GM18951 (cell line): ENCODE results near the gene ZNF333.
"Not testable (repeated sequence)": the region's sequence is repeated elsewhere in the genome, so short reads cannot be mapped to it uniquely, and the experiment has no call there.

Source experiments
- POLR2A ChIP-seq: IDR thresholded peaks from 4 replicates; pipeline ENCODE4 v1.6.1; 2011; ENCODE audit warnings: mild to moderate bottlenecking; ENCODE audit not compliant: insufficient read length, insufficient read depth; ENCODE audit errors: extremely low read depth
- in situ Hi-C: fragments of 300-500 bp; cut with MboI; formaldehyde crosslinking; loops from one replicate; pipeline ENCODE4 v1.12.0; 2022; ENCODE audit warnings: low sequenced_read_pairs, mixed read lengths, inconsistent platforms; ENCODE audit not compliant: unreplicated experiment

The ZNF333 gene

GRCh38 chr19:14764401-14764800 lies 74.6 kb downstream of the ZNF333 start:
- in situ Hi-C loops: no loop called here
- TF ChIP-seq POLR2A: no peak

GRCh38 chr19:14765403-14765802 lies 75.6 kb downstream of the ZNF333 start:
- in situ Hi-C loops: loop anchor here (5.0 kb wide), 1 partner anchor 368 kb away; no protein-coding TSS in a partner anchor

GRCh38 chr19:14765841-14766240 lies 76.0 kb downstream of the ZNF333 start:
- in situ Hi-C loops: loop anchor here (5.0 kb wide), 1 partner anchor 369 kb away; no protein-coding TSS in a partner anchor

GRCh38 chr19:14767466-14767971 lies 77.7 kb downstream of the ZNF333 start:
- in situ Hi-C loops: loop anchor here (5.0 kb wide), 1 partner anchor 370 kb away; no protein-coding TSS in a partner anchor

GRCh38 chr19:14768001-14768400 lies 78.2 kb downstream of the ZNF333 start:
- in situ Hi-C loops: loop anchor here (5.0 kb wide), 1 partner anchor 371 kb away; no protein-coding TSS in a partner anchor
- TF ChIP-seq POLR2A: no peak

More at GRCh38 chr19:14767466-14767971, 77.7 kb downstream of the ZNF333 start:
- no peak for TF ChIP-seq POLR2A

- in situ Hi-C loops: loop anchor here (5.0 kb wide), 1 partner anchor 372 kb away; no protein-coding TSS in a partner anchor
- TF ChIP-seq POLR2A: no peak
Measured at GRCh38 chr19:14769201-14769600, 79.4 kb downstream of the ZNF333 start.

- no peak for TF ChIP-seq POLR2A
- in situ Hi-C loops: no loop called here
Measured at GRCh38 chr19:14770136-14770535, 80.3 kb downstream of the ZNF333 start.

- in situ Hi-C loops: no loop called here
- no peak for TF ChIP-seq POLR2A
Measured at GRCh38 chr19:14770944-14771839, 81.3 kb downstream of the ZNF333 start.

- in situ Hi-C loops: no loop called here
- no peak for TF ChIP-seq POLR2A
Measured at GRCh38 chr19:14772467-14772866, 82.6 kb downstream of the ZNF333 start.

- no peak for TF ChIP-seq POLR2A
- in situ Hi-C loops: no loop called here
Measured at GRCh38 chr19:14772995-14773394, 83.1 kb downstream of the ZNF333 start.

GRCh38 chr19:14773722-14774121 lies 83.9 kb downstream of the ZNF333 start:
- in situ Hi-C loops: not testable (repeated sequence)

- TF ChIP-seq POLR2A: no peak
- in situ Hi-C loops: no loop called here
Measured at GRCh38 chr19:14774373-14774772, 84.5 kb downstream of the ZNF333 start.

GRCh38 chr19:14775326-14775725 lies 85.5 kb downstream of the ZNF333 start:
- in situ Hi-C loops: not testable (repeated sequence)

- in situ Hi-C loops: no loop called here
- no peak for TF ChIP-seq POLR2A
Measured at GRCh38 chr19:14775869-14776586, 86.2 kb downstream of the ZNF333 start.

- in situ Hi-C loops: not testable (repeated sequence)
Measured at GRCh38 chr19:14777645-14778044, 87.8 kb downstream of the ZNF333 start.

GRCh38 chr19:14778110-14778845 lies 88.4 kb downstream of the ZNF333 start, which contains the start of gene ADGRE2:
Gene ADGRE2 (minus strand): TSS chr19:14778560. CDS start chr19:14776756, 1,804 bp downstream.
- in situ Hi-C loops: not testable (repeated sequence)
